ENCODE measurements around the gene FADS6. TPM values are rescaled to one million over a fixed set of nuclear protein-coding genes. Genes with fewer than 3 reads are reported as not detected.

The FADS6 gene
- total RNA-seq = not detected

GRCh38 chr17:74892974-74893911, at the start of gene FADS6:
TSS of gene FADS6 (minus strand) at chr17:74893633. CDS start at chr17:74893595, 38 bp downstream.
- H3K36me3 Mint-ChIP-seq (ENCODE audit: low read depth) = no peaks in the 10 kb centered on the region
- DNase-seq (no peak), ATAC-seq (peak; percentile 65)
- CTCF ChIA-PET = no interaction called here
- no peak within 1 kb of the TSS for H3K27ac Mint-ChIP-seq
- POLR2A ChIA-PET = no interaction called here
- H3K4me1 Mint-ChIP-seq (ENCODE audit: low read depth) = peaks cover 3% of the 10 kb centered on the region
- no peaks in the 10 kb centered on the region for H3K9me3 Mint-ChIP-seq (ENCODE audit: insufficient read depth)
- H3K4me3 Mint-ChIP-seq = no peak within 1 kb of the TSS
- peaks cover 45% of the 10 kb centered on the region for H3K27me3 Mint-ChIP-seq (ENCODE audit: low read depth)

DNA sequence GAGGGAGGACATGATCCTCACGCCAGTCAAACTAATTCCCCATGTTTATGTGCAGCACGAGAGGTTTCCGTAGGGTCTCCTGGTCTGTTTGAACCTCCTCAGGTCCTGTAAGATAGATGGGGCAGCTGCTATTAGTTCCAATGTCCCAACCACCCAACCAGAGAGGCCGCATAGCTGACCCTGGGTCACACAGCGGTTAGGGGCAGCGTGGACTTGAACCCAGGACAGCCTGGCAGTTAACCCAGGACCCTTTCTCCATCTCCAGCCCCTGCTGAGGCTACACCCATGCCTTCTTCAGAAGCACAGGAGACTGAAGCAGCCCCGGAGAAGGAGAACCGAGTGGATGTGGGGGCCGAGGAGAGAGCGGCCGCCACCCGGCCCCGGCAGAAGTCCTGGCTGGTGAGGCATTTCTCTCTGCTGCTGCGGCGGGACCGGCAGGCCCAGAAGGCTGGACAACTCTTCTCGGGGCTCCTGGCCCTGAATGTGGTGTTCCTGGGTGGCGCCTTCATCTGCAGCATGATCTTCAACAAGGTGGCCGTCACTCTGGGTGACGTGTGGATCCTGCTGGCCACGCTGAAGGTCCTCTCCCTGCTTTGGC, 47.8 kb upstream of the FADS6 start:
- ChIA-PET POLR2A (no interaction called here), CTCF (no interaction called here)
- ATAC-seq = no peak
- H3K27me3 Mint-ChIP-seq (ENCODE audit: low read depth) = peaks cover 42% of the 10 kb centered on the region
- no peak overlapping the region for H3K27ac Mint-ChIP-seq
- no peak overlapping the region for H3K4me3 Mint-ChIP-seq
- DNase-seq = no peak
- H3K9me3 Mint-ChIP-seq (ENCODE audit: insufficient read depth) = no peaks in the 10 kb centered on the region
- H3K4me1 Mint-ChIP-seq (ENCODE audit: low read depth) = no peaks in the 10 kb centered on the region
- no peaks in the 10 kb centered on the region for H3K36me3 Mint-ChIP-seq (ENCODE audit: low read depth)

DNA sequence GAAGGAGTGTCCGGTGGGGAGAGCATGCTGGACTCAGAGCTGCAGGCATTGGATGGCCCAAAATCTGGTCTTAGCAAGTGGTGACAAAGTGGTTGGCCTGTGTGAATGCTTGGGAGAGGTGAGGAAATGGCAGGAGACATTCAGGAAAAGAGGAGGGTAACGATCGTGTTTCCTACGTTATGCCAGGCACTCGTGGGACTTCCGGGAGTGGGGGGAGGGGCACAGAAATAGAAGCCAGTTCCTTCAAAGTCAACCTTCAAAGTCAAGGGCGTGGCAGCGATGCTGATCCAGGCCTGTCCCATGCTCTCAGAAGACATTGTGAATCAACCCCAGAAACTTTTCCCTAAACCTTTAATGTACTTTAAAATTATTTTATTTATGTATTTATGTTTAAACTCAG, 46.1 kb upstream of the FADS6 start:
- H3K4me3 Mint-ChIP-seq = no peak overlapping the region
- H3K27me3 Mint-ChIP-seq (ENCODE audit: low read depth) = peaks cover 47% of the 10 kb centered on the region
- H3K4me1 Mint-ChIP-seq (ENCODE audit: low read depth) = no peaks in the 10 kb centered on the region
- CTCF ChIA-PET = interaction anchor here (1.0 to 1.5 kb wide), 2 partner anchors 18 to 22 kb away, joined by 3 read pairs; no protein-coding TSS in a partner anchor
- POLR2A ChIA-PET = no interaction called here
- no peak overlapping the region for H3K27ac Mint-ChIP-seq
- DNase-seq = no peak
- H3K36me3 Mint-ChIP-seq (ENCODE audit: low read depth) = no peaks in the 10 kb centered on the region
- H3K9me3 Mint-ChIP-seq (ENCODE audit: insufficient read depth) = no peaks in the 10 kb centered on the region
- ATAC-seq = no peak

GRCh38 chr17:74938194-74938950, 44.9 kb upstream of the FADS6 start:
- no peak overlapping the region for H3K4me3 Mint-ChIP-seq
- no peaks in the 10 kb centered on the region for H3K4me1 Mint-ChIP-seq (ENCODE audit: low read depth)
- H3K27ac Mint-ChIP-seq = no peak overlapping the region
- ATAC-seq = no peak
- DNase-seq = no peak
- ChIA-PET POLR2A (no interaction called here), CTCF (interaction anchor here (1.0 to 1.5 kb wide), 3 partner anchors 19 to 23 kb away, joined by 3 to 4 read pairs (median 3); no protein-coding TSS in a partner anchor)
- peaks cover 51% of the 10 kb centered on the region for H3K27me3 Mint-ChIP-seq (ENCODE audit: low read depth)
- no peaks in the 10 kb centered on the region for H3K9me3 Mint-ChIP-seq (ENCODE audit: insufficient read depth)
- H3K36me3 Mint-ChIP-seq (ENCODE audit: low read depth) = no peaks in the 10 kb centered on the region

DNA sequence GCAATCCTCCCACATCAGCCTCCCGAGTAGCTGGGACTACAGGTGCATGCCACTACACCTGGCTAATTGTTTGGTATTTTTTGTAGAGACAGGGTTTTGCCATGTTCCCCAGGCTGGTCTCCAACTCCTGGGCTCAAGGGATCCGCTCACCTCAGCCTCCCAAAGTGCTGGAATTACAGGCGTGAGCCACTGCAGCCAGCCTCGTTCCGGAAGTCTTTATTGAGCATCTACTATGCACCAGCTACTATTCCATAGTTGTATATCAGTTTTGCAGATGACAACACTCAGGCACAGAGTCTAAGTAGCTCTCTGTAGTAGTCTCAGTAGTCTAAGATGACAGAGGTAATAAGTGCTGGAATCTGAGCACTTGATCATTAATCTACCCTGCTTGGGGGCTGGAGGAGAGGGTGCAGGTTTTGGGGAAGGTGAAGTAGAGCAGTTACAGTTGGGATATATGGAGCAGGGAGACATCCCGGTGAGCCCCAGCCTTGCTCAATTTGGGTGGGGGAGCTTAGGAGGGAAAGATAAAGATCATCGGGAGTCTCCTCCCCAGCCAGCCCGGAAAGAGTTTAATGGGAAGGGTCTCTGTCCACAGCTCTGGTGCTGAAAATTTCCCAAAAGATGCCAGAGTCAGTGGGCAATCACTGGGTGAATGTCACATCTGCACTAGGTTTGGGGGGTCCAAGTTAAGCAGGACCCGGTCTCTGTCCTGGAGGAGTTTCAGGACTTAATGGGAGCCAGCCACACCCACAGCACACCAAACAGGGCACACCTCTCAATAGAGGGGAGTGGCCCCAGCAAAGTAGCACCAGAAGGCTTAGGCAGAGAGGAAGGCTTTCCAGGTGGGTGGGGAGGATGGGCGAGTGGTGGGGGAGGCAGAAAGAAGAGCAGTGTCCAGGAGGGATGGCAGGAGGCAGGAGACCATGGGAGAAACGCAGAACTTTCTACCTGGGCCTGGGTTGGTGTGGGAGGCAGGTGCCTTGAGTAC, 43.9 kb upstream of the FADS6 start:
- no peak overlapping the region for H3K4me3 Mint-ChIP-seq
- ChIA-PET CTCF (interaction anchor here (1.3 kb wide), 1 partner anchor 23 kb away, joined by 4 read pairs; no protein-coding TSS in a partner anchor), POLR2A (no interaction called here)
- ATAC-seq (no peak), DNase-seq (no peak)
- H3K36me3 Mint-ChIP-seq (ENCODE audit: low read depth) = no peaks in the 10 kb centered on the region
- H3K4me1 Mint-ChIP-seq (ENCODE audit: low read depth) = no peaks in the 10 kb centered on the region
- H3K27me3 Mint-ChIP-seq (ENCODE audit: low read depth) = peaks cover 59% of the 10 kb centered on the region
- no peaks in the 10 kb centered on the region for H3K9me3 Mint-ChIP-seq (ENCODE audit: insufficient read depth)
- no peak overlapping the region for H3K27ac Mint-ChIP-seq

GRCh38 chr17:74936470-74936799, 43.0 kb upstream of the FADS6 start:
- Mint-ChIP-seq H3K4me1 (ENCODE audit: low read depth) (no peaks in the 10 kb centered on the region), H3K36me3 (ENCODE audit: low read depth) (no peaks in the 10 kb centered on the region), H3K27ac (no peak overlapping the region), H3K9me3 (ENCODE audit: insufficient read depth) (no peaks in the 10 kb centered on the region), H3K27me3 (ENCODE audit: low read depth) (peaks cover 60% of the 10 kb centered on the region), H3K4me3 (no peak overlapping the region)
- DNase-seq = no peak
- ChIA-PET POLR2A (no interaction called here), CTCF (no interaction called here)
- no peak for ATAC-seq

DNA sequence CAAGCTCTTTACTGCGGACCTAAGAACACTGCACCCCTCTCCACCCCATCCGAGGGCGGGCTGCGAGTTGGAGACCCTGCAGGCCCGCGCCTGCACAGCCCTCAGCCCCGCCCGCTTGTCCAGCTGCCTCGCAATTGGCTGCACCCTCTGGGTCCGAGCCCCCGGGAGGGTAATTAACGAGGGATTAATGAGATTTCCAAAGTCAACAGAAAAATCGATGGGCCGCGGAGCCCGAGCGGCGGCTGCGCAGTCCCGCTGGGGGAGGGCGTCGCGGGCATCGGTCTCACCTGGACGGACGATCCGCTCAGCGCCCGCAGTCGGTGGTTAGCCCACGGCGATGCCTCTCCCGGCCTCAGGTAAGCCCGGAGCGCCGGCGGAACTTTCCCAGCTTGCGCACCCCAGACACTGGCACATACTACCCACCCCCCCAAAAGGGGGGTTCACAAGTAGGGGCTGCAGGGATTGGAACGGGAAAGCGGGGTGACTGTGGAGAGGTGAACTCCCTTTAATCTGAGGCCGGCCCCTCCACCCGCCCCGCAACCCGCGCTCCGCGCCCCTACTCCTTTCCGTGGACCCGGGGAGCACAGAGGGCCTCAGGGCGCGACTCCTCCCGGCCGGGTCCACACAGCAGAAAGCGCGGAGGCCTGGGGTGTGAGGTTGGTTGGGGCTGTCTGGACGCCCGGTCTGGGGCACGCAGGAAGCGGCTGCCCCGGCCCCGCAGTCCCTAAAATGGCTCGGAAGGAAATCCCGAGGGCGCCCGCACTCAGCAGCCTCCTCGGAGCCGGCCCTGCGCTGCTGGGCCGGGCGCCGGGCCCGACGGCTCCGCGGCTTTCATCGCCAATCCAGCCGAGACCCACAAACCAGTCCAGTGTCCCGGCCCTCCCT, 42.4 kb upstream of the FADS6 start, which contains the start of gene OTOP3:
Gene OTOP3, plus strand, starts transcription at position 314 of the 885 bp plus-strand sequence. Its CDS starts 24 bp downstream, at position 338.
- ChIA-PET CTCF (interaction anchor here (1.3 kb wide), 1 partner anchor 26 kb away, joined by 3 read pairs; no protein-coding TSS in a partner anchor), POLR2A (no interaction called here)
- Mint-ChIP-seq H3K9me3 (ENCODE audit: insufficient read depth) (no peaks in the 10 kb centered on the region), H3K27me3 (ENCODE audit: low read depth) (peaks cover 64% of the 10 kb centered on the region), H3K4me1 (ENCODE audit: low read depth) (no peaks in the 10 kb centered on the region), H3K36me3 (ENCODE audit: low read depth) (no peaks in the 10 kb centered on the region), H3K4me3 (no peak within 1 kb of the TSS), H3K27ac (no peak within 1 kb of the TSS)
- DNase-seq (no peak), ATAC-seq (no peak)

DNA sequence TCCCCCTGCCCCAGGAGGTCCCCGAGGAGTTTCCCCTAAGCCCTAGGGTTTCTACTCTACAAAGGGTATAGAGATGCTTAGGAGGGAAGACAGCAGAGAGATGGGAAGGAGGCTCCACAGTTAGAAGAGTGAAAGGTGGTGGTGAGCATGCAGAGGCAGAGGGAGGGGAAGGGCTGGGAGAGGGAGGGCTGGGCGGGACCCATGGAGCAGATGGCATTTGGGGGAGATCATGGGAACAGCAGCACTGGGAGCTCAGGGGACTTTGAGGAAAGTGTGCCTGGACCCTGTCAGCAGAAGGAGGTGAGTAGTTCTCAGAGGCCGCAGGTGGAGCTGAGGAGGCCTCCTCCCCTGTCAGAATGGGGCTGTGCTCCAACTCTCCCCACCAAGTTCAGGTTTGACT, 41.6 kb upstream of the FADS6 start:
- peaks cover 58% of the 10 kb centered on the region for H3K27me3 Mint-ChIP-seq (ENCODE audit: low read depth)
- H3K36me3 Mint-ChIP-seq (ENCODE audit: low read depth) = no peaks in the 10 kb centered on the region

DNA sequence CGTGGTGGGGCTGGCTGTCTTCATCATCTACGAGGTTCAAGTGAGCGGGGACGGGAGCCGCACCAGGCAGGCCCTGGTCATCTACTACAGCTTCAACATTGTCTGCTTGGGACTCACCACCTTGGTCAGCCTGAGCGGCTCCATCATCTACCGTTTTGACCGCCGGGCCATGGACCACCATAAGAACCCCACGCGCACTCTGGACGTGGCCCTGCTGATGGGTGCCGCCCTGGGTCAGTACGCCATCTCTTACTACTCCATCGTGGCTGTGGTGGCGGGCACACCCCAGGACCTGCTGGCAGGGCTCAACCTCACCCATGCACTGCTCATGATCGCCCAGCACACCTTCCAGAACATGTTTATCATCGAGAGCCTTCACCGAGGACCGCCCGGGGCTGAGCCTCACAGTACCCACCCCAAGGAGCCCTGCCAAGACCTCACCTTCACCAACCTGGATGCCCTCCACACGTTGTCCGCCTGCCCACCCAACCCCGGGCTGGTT, 37.2 kb upstream of the FADS6 start:
- ChIA-PET CTCF (no interaction called here), POLR2A (interaction anchor here (1.0 kb wide), 1 partner anchor 150 kb away, joined by 3 read pairs; no protein-coding TSS in a partner anchor)
- H3K4me3 Mint-ChIP-seq = no peak overlapping the region
- H3K4me1 Mint-ChIP-seq (ENCODE audit: low read depth) = no peaks in the 10 kb centered on the region
- ATAC-seq (no peak), DNase-seq (no peak)
- H3K27ac Mint-ChIP-seq = no peak overlapping the region
- no peaks in the 10 kb centered on the region for H3K36me3 Mint-ChIP-seq (ENCODE audit: low read depth)
- H3K27me3 Mint-ChIP-seq (ENCODE audit: low read depth) = peaks cover 52% of the 10 kb centered on the region
- H3K9me3 Mint-ChIP-seq (ENCODE audit: insufficient read depth) = no peaks in the 10 kb centered on the region

More for the DNA sequence above, 41.6 kb upstream of the FADS6 start:
- ChIA-PET CTCF (interaction anchor here (1.3 kb wide), 1 partner anchor 27 kb away, joined by 3 read pairs; no protein-coding TSS in a partner anchor), POLR2A (no interaction called here)
- ATAC-seq (no peak), DNase-seq (no peak)
- H3K4me3 Mint-ChIP-seq = no peak overlapping the region
- H3K4me1 Mint-ChIP-seq (ENCODE audit: low read depth) = no peaks in the 10 kb centered on the region
- H3K27ac Mint-ChIP-seq = no peak overlapping the region
- H3K9me3 Mint-ChIP-seq (ENCODE audit: insufficient read depth) = no peaks in the 10 kb centered on the region

GRCh38 chr17:74928786-74929185, 35.4 kb upstream of the FADS6 start:
- H3K36me3 Mint-ChIP-seq (ENCODE audit: low read depth) = no peaks in the 10 kb centered on the region
- H3K9me3 Mint-ChIP-seq (ENCODE audit: insufficient read depth) = no peaks in the 10 kb centered on the region
- ChIA-PET POLR2A (no interaction called here), CTCF (no interaction called here)
- peaks cover 56% of the 10 kb centered on the region for H3K27me3 Mint-ChIP-seq (ENCODE audit: low read depth)
- H3K4me1 Mint-ChIP-seq (ENCODE audit: low read depth) = peaks cover under 1% of the 10 kb centered on the region
- ATAC-seq (no peak), DNase-seq (no peak)
- no peak overlapping the region for H3K4me3 Mint-ChIP-seq
- no peak overlapping the region for H3K27ac Mint-ChIP-seq

All from activated CD8-positive, alpha-beta T cell treated with anti-CD3 and anti-CD28 coated beads, Interleukin-2, amount 10 ng/mL, durations not matched to agents 7 days and 5 days (primary cell).